Body of pancreas (tissue), 4 donors: ENCODE measurements around the gene AUH.

Source experiments
- CTCF ChIP-seq, 7 experiments: fragments of 450-650 bp in 4 of 7; fragments of 200-600 bp in 3 of 7; sonication (generic) in 3 of 7; IDR thresholded peaks; one replicate each; pipeline ENCODE4 v1.5.1; 2016 to 2019; ENCODE audit warnings: antibody characterized with exemption in 7 of 7
- POLR2A ChIP-seq, 3 donors: fragments of 450-650 bp; IDR thresholded peaks; one replicate each; pipeline ENCODE4 v1.6.1; 2016; ENCODE audit warnings: antibody characterized with exemption in 3 of 3, mild to moderate bottlenecking in 2 of 3

- no peak for TF ChIP-seq POLR2A (IDR thresholded peaks at IDR 0.05)
- no peak for TF ChIP-seq CTCF (IDR thresholded peaks at IDR 0.05)
These were observed 25.0 kb upstream of the AUH start for GRCh38 chr9:91386765-91387164.
